DLD1 (cell line): ENCODE data around the gene HSD11B1L.
"Not testable (repeated sequence)": the region's sequence is repeated elsewhere in the genome, so short reads cannot be mapped to it uniquely, and the experiment has no call there.

Experiments used
- in situ Hi-C: cut with HindIII; loops from 2 replicates; pipeline ENCODE4 v1.10.0; 2017; ENCODE audit warnings: low sequenced_read_pairs

HSD11B1L gene

GRCh38 chr19:5697890-5698634 lies 17.2 kb downstream of the HSD11B1L start:
- in situ Hi-C loops, result no loop called here

- in situ Hi-C loops, result no loop called here
These were observed 18.0 kb downstream of the HSD11B1L start for GRCh38 chr19:5698635-5699422.

- in situ Hi-C loops, result no loop called here
These were observed 19.7 kb downstream of the HSD11B1L start for GRCh38 chr19:5700455-5701092.

GRCh38 chr19:5702053-5702410 lies 21.2 kb downstream of the HSD11B1L start:
- in situ Hi-C loops, result not testable (repeated sequence)

GRCh38 chr19:5703819-5704818 lies 23.3 kb downstream of the HSD11B1L start:
- in situ Hi-C loops, result no loop called here

- in situ Hi-C loops, result no loop called here
These were observed 24.7 kb downstream of the HSD11B1L start for GRCh38 chr19:5705552-5705951.

- in situ Hi-C loops, result no loop called here
These were observed 26.2 kb downstream of the HSD11B1L start for GRCh38 chr19:5706876-5707573.

- in situ Hi-C loops, result no loop called here
These were observed 27.0 kb downstream of the HSD11B1L start for GRCh38 chr19:5707576-5708575.

- in situ Hi-C loops, result no loop called here
These were observed 30.2 kb downstream of the HSD11B1L start for GRCh38 chr19:5711025-5711424.

- in situ Hi-C loops, result no loop called here
These were observed 30.9 kb downstream of the HSD11B1L start for GRCh38 chr19:5711713-5712161.

GRCh38 chr19:5713228-5713627 lies 32.4 kb downstream of the HSD11B1L start:
- in situ Hi-C loops, result no loop called here

GRCh38 chr19:5714816-5715215 lies 34.0 kb downstream of the HSD11B1L start:
- in situ Hi-C loops, result no loop called here

GRCh38 chr19:5717215-5717935 lies 36.5 kb downstream of the HSD11B1L start:
- in situ Hi-C loops, result no loop called here

GRCh38 chr19:5718037-5718578 lies 37.3 kb downstream of the HSD11B1L start:
- in situ Hi-C loops, result no loop called here

GRCh38 chr19:5718579-5719273 lies 37.9 kb downstream of the HSD11B1L start:
- in situ Hi-C loops, result no loop called here

- in situ Hi-C loops, result no loop called here
These were observed 38.6 kb downstream of the HSD11B1L start for GRCh38 chr19:5719274-5719960.
